Measurements from ENCODE around the gene JCAD. TPM values are rescaled to one million over a fixed set of nuclear protein-coding genes. Genes with fewer than 3 reads are reported as not detected.

Gene JCAD
- total RNA-seq, 2 experiments from 2014 or later = 0.03 to 0.20 TPM

- Mint-ChIP-seq H3K4me1 (peaks cover 2% of the 10 kb centered on the region), H3K36me3 (no peaks in the 10 kb centered on the region), H3K27me3 (peaks cover 38% of the 10 kb centered on the region), H3K4me3 (no peak overlapping the region), H3K9me3 (peaks cover 3% of the 10 kb centered on the region), H3K27ac (no peak overlapping the region)
- POLR2A ChIA-PET = no interaction called here
- ATAC-seq (ENCODE audit: low read depth) (no peak), DNase-seq (no peak)
Measured at GRCh38 chr10:30083934-30084333, 24.5 kb upstream of the JCAD start.

GRCh38 chr10:30081182-30081581 lies 21.8 kb upstream of the JCAD start:
- DNase-seq = no peak
- Mint-ChIP-seq H3K4me1 (peaks cover 2% of the 10 kb centered on the region), H3K9me3 (peaks cover 3% of the 10 kb centered on the region), H3K4me3 (no peak overlapping the region), H3K27me3 (peaks cover 46% of the 10 kb centered on the region), H3K36me3 (no peaks in the 10 kb centered on the region), H3K27ac (no peak overlapping the region)
- ATAC-seq (ENCODE audit: low read depth) = no peak
- POLR2A ChIA-PET = no interaction called here

- ATAC-seq (ENCODE audit: low read depth) = no peak
- Mint-ChIP-seq H3K4me3 (no peak overlapping the region), H3K9me3 (peaks cover 3% of the 10 kb centered on the region), H3K36me3 (no peaks in the 10 kb centered on the region), H3K27me3 (peaks cover 42% of the 10 kb centered on the region), H3K27ac (peak overlapping the region; percentile 4), H3K4me1 (peaks cover 2% of the 10 kb centered on the region)
- DNase-seq = no peak
- POLR2A ChIA-PET = no interaction called here
Measured at GRCh38 chr10:30080161-30080560, 20.8 kb upstream of the JCAD start.

- H3K4me1 Mint-ChIP-seq = peaks cover 2% of the 10 kb centered on the region
- ATAC-seq (ENCODE audit: low read depth) (no peak), DNase-seq (no peak)
- no peak overlapping the region for H3K27ac Mint-ChIP-seq
- peaks cover 42% of the 10 kb centered on the region for H3K27me3 Mint-ChIP-seq
- peaks cover 3% of the 10 kb centered on the region for H3K9me3 Mint-ChIP-seq
- H3K36me3 Mint-ChIP-seq = no peaks in the 10 kb centered on the region
- no peak overlapping the region for H3K4me3 Mint-ChIP-seq
- POLR2A ChIA-PET = no interaction called here
Measured at GRCh38 chr10:30079408-30079807, 20.0 kb upstream of the JCAD start.

- Mint-ChIP-seq H3K27ac (no peak overlapping the region), H3K4me1 (peaks cover 2% of the 10 kb centered on the region), H3K27me3 (peaks cover 53% of the 10 kb centered on the region), H3K4me3 (no peak overlapping the region), H3K9me3 (peaks cover 2% of the 10 kb centered on the region), H3K36me3 (no peaks in the 10 kb centered on the region)
- POLR2A ChIA-PET = no interaction called here
- ATAC-seq (ENCODE audit: low read depth) = no peak
- DNase-seq = no peak
Measured at GRCh38 chr10:30075481-30075880, 16.1 kb upstream of the JCAD start.

- POLR2A ChIA-PET = no interaction called here
- Mint-ChIP-seq H3K27me3 (peaks cover 50% of the 10 kb centered on the region), H3K4me3 (no peak overlapping the region), H3K9me3 (peaks cover 2% of the 10 kb centered on the region), H3K36me3 (no peaks in the 10 kb centered on the region), H3K27ac (no peak overlapping the region), H3K4me1 (no peaks in the 10 kb centered on the region)
- DNase-seq (no peak), ATAC-seq (ENCODE audit: low read depth) (no peak)
Measured at GRCh38 chr10:30074933-30075332, 15.5 kb upstream of the JCAD start.

- no peaks in the 10 kb centered on the region for H3K4me1 Mint-ChIP-seq
- POLR2A ChIA-PET = no interaction called here
- H3K27ac Mint-ChIP-seq = no peak overlapping the region
- peaks cover 45% of the 10 kb centered on the region for H3K27me3 Mint-ChIP-seq
- H3K36me3 Mint-ChIP-seq = no peaks in the 10 kb centered on the region
- H3K4me3 Mint-ChIP-seq = no peak overlapping the region
- DNase-seq (no peak), ATAC-seq (ENCODE audit: low read depth) (no peak)
- no peaks in the 10 kb centered on the region for H3K9me3 Mint-ChIP-seq
Measured at GRCh38 chr10:30074090-30074489, 14.7 kb upstream of the JCAD start.

GRCh38 chr10:30073767-30074060 lies 14.3 kb upstream of the JCAD start:
- ATAC-seq (ENCODE audit: low read depth) (no peak), DNase-seq (no peak)
- no peaks in the 10 kb centered on the region for H3K4me1 Mint-ChIP-seq
- H3K4me3 Mint-ChIP-seq = no peak overlapping the region
- POLR2A ChIA-PET = no interaction called here
- peaks cover 47% of the 10 kb centered on the region for H3K27me3 Mint-ChIP-seq
- no peaks in the 10 kb centered on the region for H3K9me3 Mint-ChIP-seq
- no peaks in the 10 kb centered on the region for H3K36me3 Mint-ChIP-seq
- H3K27ac Mint-ChIP-seq = no peak overlapping the region

GRCh38 chr10:30073045-30073766 lies 13.8 kb upstream of the JCAD start:
- Mint-ChIP-seq H3K4me1 (no peaks in the 10 kb centered on the region), H3K27me3 (peaks cover 42% of the 10 kb centered on the region), H3K27ac (no peak overlapping the region), H3K36me3 (no peaks in the 10 kb centered on the region), H3K9me3 (no peaks in the 10 kb centered on the region), H3K4me3 (no peak overlapping the region)
- DNase-seq = no peak
- ATAC-seq (ENCODE audit: low read depth) = no peak
- POLR2A ChIA-PET = interaction anchor here (0.7 kb wide), 1 partner anchor 265 kb away, joined by 6 read pairs; no protein-coding TSS in a partner anchor

GRCh38 chr10:30072068-30072467 lies 12.7 kb upstream of the JCAD start:
- no peak overlapping the region for H3K27ac Mint-ChIP-seq

GRCh38 chr10:30070001-30070685 lies 10.8 kb upstream of the JCAD start:
- Mint-ChIP-seq H3K36me3 (no peaks in the 10 kb centered on the region), H3K4me1 (no peaks in the 10 kb centered on the region), H3K27ac (no peak overlapping the region), H3K27me3 (peaks cover 33% of the 10 kb centered on the region), H3K9me3 (no peaks in the 10 kb centered on the region), H3K4me3 (no peak overlapping the region)
- ATAC-seq (ENCODE audit: low read depth) (no peak), DNase-seq (no peak)
- POLR2A ChIA-PET = interaction anchor here (0.7 kb wide), 1 partner anchor 1284 kb away, joined by 3 read pairs; no protein-coding TSS in a partner anchor

More at GRCh38 chr10:30072068-30072467, 12.7 kb upstream of the JCAD start:
- Mint-ChIP-seq H3K27me3 (peaks cover 35% of the 10 kb centered on the region), H3K4me1 (no peaks in the 10 kb centered on the region), H3K36me3 (no peaks in the 10 kb centered on the region), H3K4me3 (no peak overlapping the region), H3K9me3 (no peaks in the 10 kb centered on the region)
- ATAC-seq (ENCODE audit: low read depth) = no peak
- no peak for DNase-seq
- POLR2A ChIA-PET = no interaction called here

GRCh38 chr10:30068492-30069223 lies 9.3 kb upstream of the JCAD start:
- POLR2A ChIA-PET = no interaction called here
- no peak overlapping the region for H3K27ac Mint-ChIP-seq
- no peaks in the 10 kb centered on the region for H3K36me3 Mint-ChIP-seq
- peaks cover 36% of the 10 kb centered on the region for H3K27me3 Mint-ChIP-seq
- no peak for DNase-seq
- no peak for ATAC-seq (ENCODE audit: low read depth)
- H3K9me3 Mint-ChIP-seq = no peaks in the 10 kb centered on the region
- H3K4me1 Mint-ChIP-seq = no peaks in the 10 kb centered on the region
- no peak overlapping the region for H3K4me3 Mint-ChIP-seq

GRCh38 chr10:30063099-30063498 lies 3.7 kb upstream of the JCAD start:
- no peaks in the 10 kb centered on the region for H3K9me3 Mint-ChIP-seq
- no peak overlapping the region for H3K27ac Mint-ChIP-seq
- H3K36me3 Mint-ChIP-seq = no peaks in the 10 kb centered on the region
- peaks cover 4% of the 10 kb centered on the region for H3K4me1 Mint-ChIP-seq
- POLR2A ChIA-PET = no interaction called here
- DNase-seq = no peak
- H3K27me3 Mint-ChIP-seq = peaks cover 59% of the 10 kb centered on the region
- no peak overlapping the region for H3K4me3 Mint-ChIP-seq
- ATAC-seq (ENCODE audit: low read depth) = no peak

- Mint-ChIP-seq H3K27me3 (peaks cover 64% of the 10 kb centered on the region), H3K9me3 (no peaks in the 10 kb centered on the region), H3K36me3 (no peaks in the 10 kb centered on the region), H3K4me1 (peaks cover 4% of the 10 kb centered on the region), H3K4me3 (no peak overlapping the region), H3K27ac (no peak overlapping the region)
- ATAC-seq (ENCODE audit: low read depth) (no peak), DNase-seq (no peak)
- POLR2A ChIA-PET = no interaction called here
Measured at GRCh38 chr10:30062582-30062981, 3.2 kb upstream of the JCAD start.
